H1 (cell line): ENCODE measurements around the gene PCGF3. TPM values are rescaled to one million over a fixed set of nuclear protein-coding genes. Genes with fewer than 3 reads are reported as not detected.

Experiments used
- CTCF ChIA-PET: fragments of 300-600 bp; sonication (Branson Sonifier 250); formaldehyde crosslinking; loops from one replicate; lab custom pipeline; 2021; ENCODE audit not compliant: partially characterized antibody; lab: Charles Lee
- POLR2A ChIA-PET: fragments of 300-600 bp; sonication (Branson Sonifier 250); formaldehyde crosslinking; loops from one replicate; lab custom pipeline; 2021; ENCODE audit warnings: inconsistent platforms; ENCODE audit not compliant: partially characterized antibody; lab: Charles Lee
- DNase-seq, 2 experiments: peaks; one replicate each; pipeline versions ENCODE4 v3.0.0 to v3.0.0-alpha.2; 2010 to 2022; ENCODE audit warnings: low spot score in 2 of 2, low read depth in 1 of 2, mixed read lengths in 1 of 2
- FAIRE-seq: peaks from 2 replicates; lab custom pipeline; 2011; peaks lifted over from hg19 to GRCh38; lab: Jason Lieb, UNC
- H2AFZ ChIP-seq: 2 replicates; pipeline ENCODE4 v1.8.1; 2012; ENCODE audit warnings: low read length, inconsistent platforms
- H2AK5ac ChIP-seq: 2 replicates; pipeline ENCODE4 v1.6.1; 2013; ENCODE audit warnings: low read depth, low read length
- H2BK120ac ChIP-seq: replicated peaks from 2 replicates; pipeline ENCODE3; 2013; ENCODE audit warnings: low read depth, low read length, inconsistent platforms
- H2BK12ac ChIP-seq: 2 replicates; pipeline ENCODE4 v1.6.1; 2013; ENCODE audit warnings: low read depth, low read length
- H2BK15ac ChIP-seq: 2 replicates; pipeline ENCODE4 v1.6.1; 2013; ENCODE audit warnings: low read length
- H2BK20ac ChIP-seq: 2 replicates; pipeline ENCODE4 v1.6.1; 2013; ENCODE audit warnings: low read length
- H2BK5ac ChIP-seq: 2 replicates; pipeline ENCODE4 v1.6.1; 2013; ENCODE audit warnings: low read depth, low read length
- H3K14ac ChIP-seq: 2 replicates; pipeline ENCODE4 v1.6.1; 2013; ENCODE audit warnings: inconsistent platforms; ENCODE audit not compliant: insufficient read length
- H3K18ac ChIP-seq: 2 replicates; pipeline ENCODE4 v1.6.1; 2013; ENCODE audit warnings: low read length; ENCODE audit errors: extremely low read depth
- H3K23ac ChIP-seq: 2 replicates; pipeline ENCODE4 v1.6.1; 2013; ENCODE audit warnings: inconsistent platforms; ENCODE audit not compliant: insufficient read length
- H3K23me2 ChIP-seq: 2 replicates; pipeline ENCODE4 v1.6.1; 2013; ENCODE audit warnings: low read depth, low read length
- H3K27ac ChIP-seq: 2 replicates; pipeline ENCODE4 v1.6.1; 2011; ENCODE audit warnings: low read depth, low read length, inconsistent platforms
- H3K27me3 ChIP-seq, 4 experiments: replicated peaks in 1 of 4; 1 replicate in 1 of 4; 2 replicates in 3 of 4; pipeline versions ENCODE4 v1.6.1 to v1.8.1; 2011 to 2013; ENCODE audit warnings: low read length in 3 of 4, mild to moderate bottlenecking in 3 of 4, inconsistent platforms in 2 of 4, mixed read lengths in 2 of 4, moderate library complexity in 1 of 4; ENCODE audit not compliant: control insufficient read depth in 3 of 4, insufficient read depth in 3 of 4; ENCODE audit errors: extremely low read depth in 1 of 4
- H3K36me3 ChIP-seq, 4 experiments: 2 replicates each; pipeline versions ENCODE4 v1.6.1 to v1.8.1; 2011 to 2013; ENCODE audit warnings: mild to moderate bottlenecking in 4 of 4, low read length in 3 of 4, moderate library complexity in 2 of 4, control low read depth in 1 of 4, inconsistent platforms in 1 of 4; ENCODE audit not compliant: insufficient read depth in 4 of 4, control insufficient read depth in 2 of 4
- H3K4ac ChIP-seq: replicated peaks from 2 replicates; pipeline ENCODE3; 2013; ENCODE audit warnings: low read length, low read depth, mixed read lengths, inconsistent platforms; ENCODE audit not compliant: insufficient read length
- H3K4me1 ChIP-seq, 4 experiments: replicated peaks in 1 of 4; 1 replicate in 1 of 4; 2 replicates in 3 of 4; pipeline versions ENCODE4 v1.6.1 to v1.8.1; 2011 to 2013; ENCODE audit warnings: low read length in 3 of 4, inconsistent platforms in 2 of 4, mixed read lengths in 1 of 4; ENCODE audit not compliant: insufficient read depth in 4 of 4, control insufficient read depth in 3 of 4
- H3K4me2 ChIP-seq, 2 experiments: 2 replicates each; pipeline versions ENCODE4 v1.6.1 to v1.8.1; 2011 to 2013; ENCODE audit warnings: low read depth in 2 of 2, low read length in 2 of 2, control low read depth in 1 of 2, inconsistent platforms in 1 of 2, mild to moderate bottlenecking in 1 of 2; ENCODE audit not compliant: insufficient read depth in 1 of 2
- H3K4me3 ChIP-seq, 4 experiments: fragments of 200-600, 300-600 bp in 1 of 4; sonication (generic), shearing (Covaris generic), sonication (Bioruptor Twin) in 1 of 4; 2 replicates each; pipeline versions ENCODE4 v1.5.1 to v1.8.1; 2011 to 2016; ENCODE audit warnings: low read length in 4 of 4, low read depth in 3 of 4, control low read depth in 2 of 4, inconsistent platforms in 2 of 4, mild to moderate bottlenecking in 2 of 4, mixed read lengths in 1 of 4, moderate library complexity in 1 of 4; ENCODE audit not compliant: insufficient read depth in 2 of 4; ENCODE audit errors: extremely low read depth in 1 of 4
- H3K56ac ChIP-seq: replicated peaks from 2 replicates; pipeline ENCODE3; 2013; ENCODE audit warnings: low read depth, mild to moderate bottlenecking, mixed read lengths, low read length, inconsistent platforms; ENCODE audit not compliant: insufficient read length
- H3K79me1 ChIP-seq: 2 replicates; pipeline ENCODE4 v1.6.1; 2013; ENCODE audit warnings: low read depth, low read length, control low read depth
- H3K79me2 ChIP-seq, 2 experiments: 2 replicates each; pipeline versions ENCODE4 v1.6.1 to v1.8.1; 2012 to 2013; ENCODE audit warnings: low read length in 2 of 2, mild to moderate bottlenecking in 2 of 2, inconsistent platforms in 1 of 2; ENCODE audit not compliant: insufficient read depth in 2 of 2, control insufficient read depth in 1 of 2
- H3K9ac ChIP-seq, 4 experiments: replicated peaks in 1 of 4; 1 replicate in 1 of 4; 2 replicates in 3 of 4; pipeline versions ENCODE4 v1.6.1 to v1.8.1; 2011 to 2013; ENCODE audit warnings: low read depth in 3 of 4, low read length in 3 of 4, control low read depth in 2 of 4, mild to moderate bottlenecking in 2 of 4, moderate library complexity in 2 of 4, inconsistent platforms in 1 of 4; ENCODE audit errors: extremely low read depth in 1 of 4
- H3K9me3 ChIP-seq, 2 experiments: 2 replicates each; pipeline versions ENCODE4 v1.6.1 to v1.8.1; 2012 to 2013; ENCODE audit warnings: mild to moderate bottlenecking in 2 of 2, moderate library complexity in 2 of 2, control low read depth in 1 of 2, inconsistent platforms in 1 of 2, low read depth in 1 of 2, low read length in 1 of 2, mixed read lengths in 1 of 2; ENCODE audit not compliant: insufficient read depth in 2 of 2
- H4K20me1 ChIP-seq, 2 experiments: replicated peaks in 1 of 2; 2 replicates each; pipeline versions ENCODE3 to v1.8.1; 2011 to 2013; ENCODE audit warnings: inconsistent platforms in 2 of 2, low read length in 2 of 2, mild to moderate bottlenecking in 1 of 2; ENCODE audit not compliant: insufficient read depth in 2 of 2, control insufficient read depth in 1 of 2
- H4K5ac ChIP-seq: 2 replicates; pipeline ENCODE4 v1.6.1; 2013; ENCODE audit warnings: low read length, low read depth, mixed read lengths, inconsistent platforms; ENCODE audit not compliant: insufficient read length
- H4K8ac ChIP-seq: 2 replicates; pipeline ENCODE4 v1.8.0; 2013; ENCODE audit warnings: mild to moderate bottlenecking, moderate library complexity, low read length, inconsistent platforms; ENCODE audit not compliant: insufficient read depth; ENCODE audit errors: extremely low read depth
- H4K91ac ChIP-seq: replicated peaks from 2 replicates; pipeline ENCODE3; 2013; ENCODE audit warnings: low read length, mixed read lengths, inconsistent platforms; ENCODE audit not compliant: insufficient read length
- GABPA ChIP-seq: IDR thresholded peaks from 2 replicates; pipeline ENCODE4 v1.6.1; 2011; ENCODE audit warnings: mild to moderate bottlenecking, low read length, moderate library complexity, borderline replicate concordance; ENCODE audit not compliant: insufficient read depth
- whole genome bisulfite sequencing, 2 experiments: shearing (Covaris generic) in 1 of 2; methylation state at CpG; one replicate each; pipeline versions ENCODE4 v1.1.6 to v1.1.7; 2013 to 2015; ENCODE audit warnings: low lambda C conversion rate in 2 of 2, mixed read lengths in 2 of 2, inconsistent platforms in 1 of 2, low coverage in 1 of 2, missing lambda C conversion rate in 1 of 2; ENCODE audit not compliant: insufficient replicate concordance in 2 of 2, insufficient coverage in 1 of 2, insufficient read length in 1 of 2; ENCODE audit errors: extremely low coverage in 1 of 2, missing lambda C conversion rate in 1 of 2; 5-methylcytosine and 5-hydroxymethylcytosine counted together
- polyA plus RNA-seq, 7 experiments: library from polyadenylated mRNA; depleted of rRNA in 3 of 7; stranded (reverse) in 5 of 7; unstranded in 2 of 7; fragments of >200 nt in 5 of 7; fragments of 200-250 nt in 2 of 7; gene quantifications; 1 replicate in 5 of 7; 2 replicates in 1 of 7; 4 replicates in 1 of 7; pipeline versions ENCODE4 v1.2.1 to v1.2.3, GENCODE V29; 2011 to 2013; ENCODE audit warnings: missing spikeins in 2 of 7, mixed read lengths in 2 of 7
- total RNA-seq: library from RNA; stranded (reverse); fragmentation: NEBNext Ultra II Directional; extraction: Animal tissue kit (Norgen Biotek cat#: 25700); gene quantifications from 2 replicates; pipeline ENCODE4 v1.2.1, GENCODE V29; 2021

PCGF3 gene
- total and polyA plus RNA-seq, 2 of the 8 experiments (the other 6 are each of a cell fraction or from before 2014, with no cell fraction given): 52.7 to 52.9 TPM

GRCh38 chr4:744212-744841 lies 38.7 kb downstream of the PCGF3 start:
- no peak overlapping the region for H4K5ac ChIP-seq
- H3K23me2 ChIP-seq: no peaks in the 10 kb centered on the region
- POLR2A ChIA-PET: no interaction called here
- H2BK20ac ChIP-seq: no peak overlapping the region
- H4K91ac ChIP-seq: no peak overlapping the region
- no peak overlapping the region for H2BK5ac ChIP-seq
- H3K18ac ChIP-seq: no peak overlapping the region
- no peak overlapping the region for H3K27ac ChIP-seq
- H3K4me3 ChIP-seq: no peak overlapping the region
- H3K36me3 ChIP-seq: peaks cover 0 to 23% (median 9%) of the 10 kb centered on the region in 4 experiments; a peak in 5 of 8 replicates
- CTCF ChIA-PET: no interaction called here
- 93% methylated on average over 32 of the region's 44 CpGs; no CpG with 5 or more reads in 1 of the 2 experiments for WGBS, 2 experiments
- peaks cover 0 to 5% of the 10 kb centered on the region in 2 experiments; a peak in 1 of 4 replicates for H3K79me2 ChIP-seq
- H2AK5ac ChIP-seq: no peak overlapping the region
- H2BK12ac ChIP-seq: no peak overlapping the region
- H2AFZ ChIP-seq: no peak overlapping the region
- DNase-seq: no peak
- no peak overlapping the region for H2BK15ac ChIP-seq
- H3K23ac ChIP-seq: no peak overlapping the region
- TF ChIP-seq GABPA: no peak
- H2BK120ac ChIP-seq: no peak overlapping the region
- H3K4me2 ChIP-seq: no peak overlapping the region
- no peak overlapping the region; the same call in 1 of the 2 replicates for H4K8ac ChIP-seq
- no peaks in the 10 kb centered on the region; the same call in 1 of the 2 replicates for H3K79me1 ChIP-seq
- no peaks in the 10 kb centered on the region for H3K27me3 ChIP-seq
- H3K4ac ChIP-seq: no peak overlapping the region
- no peak overlapping the region for H3K56ac ChIP-seq
- H3K9me3 ChIP-seq: no peaks in the 10 kb centered on the region; a peak in 1 of 4 replicates
- no peak overlapping the region for H3K9ac ChIP-seq
- no peak for FAIRE-seq
- no peaks in the 10 kb centered on the region for H3K4me1 ChIP-seq
- peaks cover 13 to 19% of the 10 kb centered on the region in 2 experiments for H4K20me1 ChIP-seq
- no peak overlapping the region for H3K14ac ChIP-seq
